Nephron (organoid): ENCODE results near the gene CYP2S1.

Experiments used
- H3K27ac Mint-ChIP-seq, 3 experiments: 2 replicates each; pipeline ENCODE4 v1.8.0; 2020; ENCODE audit warnings: mixed read lengths in 3 of 3, mild to moderate bottlenecking in 2 of 3, moderate library complexity in 1 of 3
- H3K27me3 Mint-ChIP-seq: 2 replicates; pipeline ENCODE4 v1.8.0; 2021; ENCODE audit warnings: low read depth, mild to moderate bottlenecking, moderate library complexity, mixed read lengths
- H3K36me3 Mint-ChIP-seq: 2 replicates; pipeline ENCODE4 v1.8.0; 2020; ENCODE audit warnings: low read depth, mixed read lengths
- H3K4me1 Mint-ChIP-seq: 2 replicates; pipeline ENCODE4 v1.8.0; 2020; ENCODE audit warnings: mixed read lengths
- H3K4me3 Mint-ChIP-seq, 3 experiments: 2 replicates each; pipeline ENCODE4 v1.8.0; 2020; ENCODE audit warnings: mild to moderate bottlenecking in 3 of 3, mixed read lengths in 3 of 3, moderate library complexity in 2 of 3
- H3K9me3 Mint-ChIP-seq: 2 replicates; pipeline ENCODE4 v1.8.0; 2020; ENCODE audit warnings: mixed read lengths
- CTCF ChIP-seq, 3 experiments: fragments of 200-600 bp; sonication (generic); IDR thresholded peaks; one replicate each; pipeline ENCODE4 v1.5.0; 2021; ENCODE audit warnings: antibody characterized with exemption in 3 of 3; ENCODE audit not compliant: unreplicated experiment in 3 of 3

Gene CYP2S1

GRCh38 chr19:41218249-41218614 is 25.2 kb downstream of the CYP2S1 start:
- Mint-ChIP-seq H3K27ac (peak overlapping the region; percentile 88 to 95 (median 93)), H3K9me3 (no peaks in the 10 kb centered on the region), H3K4me3 (peak overlapping the region; percentile 96 to 98 (median 97)), H3K4me1 (peaks cover 42% of the 10 kb centered on the region), H3K36me3 (peaks cover 12% of the 10 kb centered on the region), H3K27me3 (peaks cover 8% of the 10 kb centered on the region)
- no peak for TF ChIP-seq CTCF (IDR thresholded peaks at IDR 0.05; ENCODE audit: unreplicated experiment in 3 of 3)

- Mint-ChIP-seq H3K4me1 (peaks cover 48% of the 10 kb centered on the region), H3K27me3 (peaks cover 9% of the 10 kb centered on the region), H3K9me3 (no peaks in the 10 kb centered on the region), H3K27ac (peak within 1 kb of the TSS; percentile 88 to 97 (median 94)), H3K4me3 (peak within 1 kb of the TSS; percentile 96 to 98 (median 97)), H3K36me3 (peaks cover 15% of the 10 kb centered on the region)
- TF ChIP-seq CTCF (IDR thresholded peaks at IDR 0.05; ENCODE audit: unreplicated experiment in 3 of 3): no peak
Observed at GRCh38 chr19:41218615-41219507, 25.8 kb downstream of the CYP2S1 start, which contains the start of gene AXL. AXL (plus strand) TSS chr19:41219223; CDS start chr19:41219393, 170 bp downstream.

- H3K4me3 Mint-ChIP-seq: peak overlapping the region; percentile 96 to 98 (median 97)
- peaks cover 9% of the 10 kb centered on the region for H3K27me3 Mint-ChIP-seq
- peaks cover 18% of the 10 kb centered on the region for H3K36me3 Mint-ChIP-seq
- TF ChIP-seq CTCF (IDR thresholded peaks at IDR 0.05; ENCODE audit: unreplicated experiment in 3 of 3): no peak
- no peaks in the 10 kb centered on the region for H3K9me3 Mint-ChIP-seq
- H3K27ac Mint-ChIP-seq: peak overlapping the region; percentile 88 to 97 (median 94)
- peaks cover 57% of the 10 kb centered on the region for H3K4me1 Mint-ChIP-seq
Observed at GRCh38 chr19:41219924-41220567, 27.0 kb downstream of the CYP2S1 start.

GRCh38 chr19:41220811-41221210 is 27.8 kb downstream of the CYP2S1 start:
- Mint-ChIP-seq H3K4me1 (peaks cover 63% of the 10 kb centered on the region), H3K27me3 (peaks cover 9% of the 10 kb centered on the region), H3K9me3 (no peaks in the 10 kb centered on the region), H3K4me3 (peak overlapping the region; percentile 96 to 98 (median 97)), H3K27ac (peak overlapping the region in 2 of 3 experiments; percentile 34 to 59), H3K36me3 (peaks cover 18% of the 10 kb centered on the region)
- TF ChIP-seq CTCF (IDR thresholded peaks at IDR 0.05; ENCODE audit: unreplicated experiment in 3 of 3): no peak

GRCh38 chr19:41221514-41222205 is 28.6 kb downstream of the CYP2S1 start:
- H3K27ac Mint-ChIP-seq: peak overlapping the region; percentile 29 to 59 (median 34)
- TF ChIP-seq CTCF (IDR thresholded peaks at IDR 0.05; ENCODE audit: unreplicated experiment in 3 of 3): no peak
- peak overlapping the region; percentile 96 to 98 (median 97) for H3K4me3 Mint-ChIP-seq
- peaks cover 9% of the 10 kb centered on the region for H3K27me3 Mint-ChIP-seq
- H3K9me3 Mint-ChIP-seq: no peaks in the 10 kb centered on the region
- peaks cover 66% of the 10 kb centered on the region for H3K4me1 Mint-ChIP-seq
- H3K36me3 Mint-ChIP-seq: peaks cover 18% of the 10 kb centered on the region
